ENCODE measurements around the gene UVRAG.

Gene UVRAG

GRCh38 chr11:75809991-75810390 is 5.0 kb upstream of the UVRAG start:
- no peaks in the 10 kb centered on the region for H3K9me3 Mint-ChIP-seq
- H3K27ac Mint-ChIP-seq = no peak overlapping the region
- H3K4me3 Mint-ChIP-seq = no peak overlapping the region
- peaks cover 11% of the 10 kb centered on the region for H3K4me1 Mint-ChIP-seq
- CTCF ChIA-PET = interaction anchor here (1.0 to 1.3 kb wide), 4 partner anchors 10 to 342 kb away, joined by 3 read pairs; no protein-coding TSS in a partner anchor
- H3K27me3 Mint-ChIP-seq = peaks cover 25% of the 10 kb centered on the region
- H3K36me3 Mint-ChIP-seq = no peaks in the 10 kb centered on the region
- no peak for DNase-seq

GRCh38 chr11:75810637-75811390 is 4.2 kb upstream of the UVRAG start:
- no peak for DNase-seq
- Mint-ChIP-seq H3K4me3 (no peak overlapping the region), H3K4me1 (peaks cover 11% of the 10 kb centered on the region), H3K27me3 (peaks cover 25% of the 10 kb centered on the region), H3K36me3 (no peaks in the 10 kb centered on the region), H3K27ac (no peak overlapping the region), H3K9me3 (no peaks in the 10 kb centered on the region)
- CTCF ChIA-PET = interaction anchor here (0.7 to 7.8 kb wide), 6 partner anchors 9 to 341 kb away, joined by 3 to 47 read pairs (median 3); no protein-coding TSS in a partner anchor

GRCh38 chr11:75811485-75811884 is 3.5 kb upstream of the UVRAG start:
- peaks cover 25% of the 10 kb centered on the region for H3K27me3 Mint-ChIP-seq
- no peaks in the 10 kb centered on the region for H3K9me3 Mint-ChIP-seq
- H3K27ac Mint-ChIP-seq = no peak overlapping the region
- no peak overlapping the region for H3K4me3 Mint-ChIP-seq
- H3K36me3 Mint-ChIP-seq = no peaks in the 10 kb centered on the region
- H3K4me1 Mint-ChIP-seq = peaks cover 11% of the 10 kb centered on the region
- no peak for DNase-seq
- CTCF ChIA-PET = interaction anchor here (0.7 to 7.8 kb wide), 3 partner anchors 10 to 83 kb away, joined by 3 to 47 read pairs (median 3); no protein-coding TSS in a partner anchor

- Mint-ChIP-seq H3K27ac (no peak overlapping the region), H3K27me3 (peaks cover 20% of the 10 kb centered on the region), H3K9me3 (no peaks in the 10 kb centered on the region), H3K4me1 (peaks cover 11% of the 10 kb centered on the region), H3K4me3 (no peak overlapping the region), H3K36me3 (no peaks in the 10 kb centered on the region)
- CTCF ChIA-PET = interaction anchor here (1.6 to 7.8 kb wide), 2 partner anchors 11 to 55 kb away, joined by 7 to 47 read pairs; no protein-coding TSS in a partner anchor
- no peak for DNase-seq
These were observed 2.4 kb upstream of the UVRAG start for GRCh38 chr11:75812542-75813040.

- H3K4me1 Mint-ChIP-seq = peaks cover 13% of the 10 kb centered on the region
- peaks cover 20% of the 10 kb centered on the region for H3K27me3 Mint-ChIP-seq
- no peak overlapping the region for H3K27ac Mint-ChIP-seq
- no peak for DNase-seq
- CTCF ChIA-PET = interaction anchor here (1.6 to 7.8 kb wide), 3 partner anchors 11 to 55 kb away, joined by 4 to 47 read pairs (median 7); no protein-coding TSS in a partner anchor
- H3K4me3 Mint-ChIP-seq = no peak overlapping the region
- H3K36me3 Mint-ChIP-seq = no peaks in the 10 kb centered on the region
- H3K9me3 Mint-ChIP-seq = no peaks in the 10 kb centered on the region
These were observed 1.9 kb upstream of the UVRAG start for GRCh38 chr11:75813124-75813523.

GRCh38 chr11:75813622-75814039 is 1.4 kb upstream of the UVRAG start:
- no peak overlapping the region for H3K27ac Mint-ChIP-seq
- H3K4me3 Mint-ChIP-seq = no peak overlapping the region
- CTCF ChIA-PET = interaction anchor here (1.3 to 7.8 kb wide), 4 partner anchors 11 to 54 kb away, joined by 3 to 47 read pairs (median 6); no protein-coding TSS in a partner anchor
- H3K4me1 Mint-ChIP-seq = peaks cover 15% of the 10 kb centered on the region
- peaks cover 20% of the 10 kb centered on the region for H3K27me3 Mint-ChIP-seq
- no peak for DNase-seq
- no peaks in the 10 kb centered on the region for H3K36me3 Mint-ChIP-seq
- H3K9me3 Mint-ChIP-seq = no peaks in the 10 kb centered on the region

GRCh38 chr11:75814363-75814676 is 690 bp upstream of the UVRAG start:
- no peak overlapping the region for H3K4me3 Mint-ChIP-seq
- H3K27ac Mint-ChIP-seq = peak overlapping the region; percentile 95
- CTCF ChIA-PET = interaction anchor here (0.6 to 7.8 kb wide), 5 partner anchors 8 to 54 kb away, joined by 3 to 47 read pairs (median 3); no protein-coding TSS in a partner anchor
- no peaks in the 10 kb centered on the region for H3K36me3 Mint-ChIP-seq
- DNase-seq = no peak
- peaks cover 18% of the 10 kb centered on the region for H3K27me3 Mint-ChIP-seq
- peaks cover 21% of the 10 kb centered on the region for H3K4me1 Mint-ChIP-seq
- no peaks in the 10 kb centered on the region for H3K9me3 Mint-ChIP-seq

- Mint-ChIP-seq H3K27me3 (peaks cover 11% of the 10 kb centered on the region), H3K4me3 (no peak overlapping the region), H3K4me1 (peaks cover 21% of the 10 kb centered on the region), H3K27ac (peak overlapping the region; percentile 95), H3K9me3 (no peaks in the 10 kb centered on the region), H3K36me3 (no peaks in the 10 kb centered on the region)
- peak; percentile 66 for DNase-seq
- CTCF ChIA-PET = interaction anchor here (7.8 kb wide), 1 partner anchor 14 kb away, joined by 47 read pairs; no protein-coding TSS in a partner anchor
These were observed 547 bp downstream of the UVRAG start for GRCh38 chr11:75815345-75816168.

- DNase-seq = no peak
- CTCF ChIA-PET = interaction anchor here (0.7 to 7.8 kb wide), 3 partner anchors 15 to 336 kb away, joined by 3 to 47 read pairs (median 3); no protein-coding TSS in a partner anchor
- H3K27ac Mint-ChIP-seq = no peak overlapping the region
- peaks cover 4% of the 10 kb centered on the region for H3K27me3 Mint-ChIP-seq
- peaks cover 3% of the 10 kb centered on the region for H3K36me3 Mint-ChIP-seq
- H3K4me1 Mint-ChIP-seq = peaks cover 25% of the 10 kb centered on the region
- no peak overlapping the region for H3K4me3 Mint-ChIP-seq
- no peaks in the 10 kb centered on the region for H3K9me3 Mint-ChIP-seq
These were observed 1.7 kb downstream of the UVRAG start for GRCh38 chr11:75816561-75817239.

- CTCF ChIA-PET = no interaction called here
- no peak for DNase-seq
- H3K9me3 Mint-ChIP-seq = no peaks in the 10 kb centered on the region
These were observed 5.6 kb downstream of the UVRAG start for GRCh38 chr11:75820645-75821044.

GRCh38 chr11:75821202-75821601 is 6.2 kb downstream of the UVRAG start:
- H3K4me1 Mint-ChIP-seq = peaks cover 36% of the 10 kb centered on the region

More at GRCh38 chr11:75820645-75821044, 5.6 kb downstream of the UVRAG start:
- peaks cover 36% of the 10 kb centered on the region for H3K4me1 Mint-ChIP-seq
- H3K27me3 Mint-ChIP-seq = no peaks in the 10 kb centered on the region
- no peak overlapping the region for H3K27ac Mint-ChIP-seq
- peaks cover 14% of the 10 kb centered on the region for H3K36me3 Mint-ChIP-seq
- no peak overlapping the region for H3K4me3 Mint-ChIP-seq

GRCh38 chr11:75822541-75822940 is 7.5 kb downstream of the UVRAG start:
- Mint-ChIP-seq H3K4me1 (peaks cover 42% of the 10 kb centered on the region), H3K27me3 (no peaks in the 10 kb centered on the region), H3K27ac (no peak overlapping the region), H3K4me3 (no peak overlapping the region), H3K36me3 (peaks cover 17% of the 10 kb centered on the region), H3K9me3 (no peaks in the 10 kb centered on the region)
- DNase-seq = no peak
- CTCF ChIA-PET = interaction anchor here (0.6 kb wide), 1 partner anchor 330 kb away, joined by 4 read pairs; no protein-coding TSS in a partner anchor

More at GRCh38 chr11:75821202-75821601, 6.2 kb downstream of the UVRAG start:
- Mint-ChIP-seq H3K4me3 (no peak overlapping the region), H3K36me3 (peaks cover 14% of the 10 kb centered on the region), H3K9me3 (no peaks in the 10 kb centered on the region), H3K27ac (no peak overlapping the region), H3K27me3 (no peaks in the 10 kb centered on the region)
- CTCF ChIA-PET = no interaction called here
- no peak for DNase-seq

- Mint-ChIP-seq H3K4me3 (no peak overlapping the region), H3K4me1 (peaks cover 39% of the 10 kb centered on the region), H3K27me3 (no peaks in the 10 kb centered on the region), H3K9me3 (no peaks in the 10 kb centered on the region), H3K27ac (peak overlapping the region; percentile 5), H3K36me3 (peaks cover 17% of the 10 kb centered on the region)
- CTCF ChIA-PET = interaction anchor here (1.2 kb wide), 1 partner anchor 13 kb away, joined by 3 read pairs; no protein-coding TSS in a partner anchor
- no peak for DNase-seq
These were observed 8.4 kb downstream of the UVRAG start for GRCh38 chr11:75823415-75823814.
